Measurements from ENCODE around the gene NOPCHAP1.

Gene NOPCHAP1

GRCh38 chr12:105020241-105020962 lies 34.3 kb downstream of the NOPCHAP1 start:
- DNase-seq (ENCODE audit: low spot score) = no peak

- DNase-seq (ENCODE audit: low spot score) = no peak
Measured at GRCh38 chr12:105024928-105025327, 38.8 kb downstream of the NOPCHAP1 start.

GRCh38 chr12:105025890-105026289 lies 39.8 kb downstream of the NOPCHAP1 start:
- peak; percentile 70 for DNase-seq (ENCODE audit: low spot score)

- no peak for DNase-seq (ENCODE audit: low spot score)
Measured at GRCh38 chr12:105026411-105026810, 40.3 kb downstream of the NOPCHAP1 start.

- DNase-seq (ENCODE audit: low spot score) = no peak
Measured at GRCh38 chr12:105030820-105031807, 45.0 kb downstream of the NOPCHAP1 start.

GRCh38 chr12:105032703-105033357 lies 46.7 kb downstream of the NOPCHAP1 start:
- no peak for DNase-seq (ENCODE audit: low spot score)

GRCh38 chr12:105033851-105034250 lies 47.7 kb downstream of the NOPCHAP1 start:
- no peak for DNase-seq (ENCODE audit: low spot score)
